DLD1 (cell line): ENCODE measurements around the gene CDK2AP2.
"Not testable (repeated sequence)": the region's sequence is repeated elsewhere in the genome, so short reads cannot be mapped to it uniquely, and the experiment has no call there.

Experiments used
- in situ Hi-C: cut with HindIII; loops from 2 replicates; pipeline ENCODE4 v1.10.0; 2017; ENCODE audit warnings: low sequenced_read_pairs

Gene CDK2AP2

DNA sequence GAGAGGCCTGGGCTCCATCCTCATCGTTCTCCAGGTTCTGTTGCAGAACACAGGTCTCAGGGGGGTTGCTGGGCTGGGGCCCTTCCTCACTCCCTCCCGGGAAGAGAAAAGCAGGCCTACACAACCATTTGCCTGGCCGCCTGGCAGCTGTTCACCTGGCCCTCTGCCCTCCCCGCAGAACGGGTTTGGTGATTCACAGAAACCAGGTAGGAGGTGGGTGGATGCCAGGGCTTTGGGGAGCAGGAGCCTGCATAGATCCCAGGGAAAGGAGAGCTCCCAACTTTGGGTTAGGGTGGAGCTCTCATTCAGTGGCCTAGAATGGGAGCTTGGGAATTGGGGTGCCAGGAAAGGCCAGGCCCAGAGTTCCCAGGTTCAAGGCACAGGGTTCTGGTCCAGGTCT, 39.9 kb downstream of the CDK2AP2 start:
- in situ Hi-C loops: no loop called here

DNA sequence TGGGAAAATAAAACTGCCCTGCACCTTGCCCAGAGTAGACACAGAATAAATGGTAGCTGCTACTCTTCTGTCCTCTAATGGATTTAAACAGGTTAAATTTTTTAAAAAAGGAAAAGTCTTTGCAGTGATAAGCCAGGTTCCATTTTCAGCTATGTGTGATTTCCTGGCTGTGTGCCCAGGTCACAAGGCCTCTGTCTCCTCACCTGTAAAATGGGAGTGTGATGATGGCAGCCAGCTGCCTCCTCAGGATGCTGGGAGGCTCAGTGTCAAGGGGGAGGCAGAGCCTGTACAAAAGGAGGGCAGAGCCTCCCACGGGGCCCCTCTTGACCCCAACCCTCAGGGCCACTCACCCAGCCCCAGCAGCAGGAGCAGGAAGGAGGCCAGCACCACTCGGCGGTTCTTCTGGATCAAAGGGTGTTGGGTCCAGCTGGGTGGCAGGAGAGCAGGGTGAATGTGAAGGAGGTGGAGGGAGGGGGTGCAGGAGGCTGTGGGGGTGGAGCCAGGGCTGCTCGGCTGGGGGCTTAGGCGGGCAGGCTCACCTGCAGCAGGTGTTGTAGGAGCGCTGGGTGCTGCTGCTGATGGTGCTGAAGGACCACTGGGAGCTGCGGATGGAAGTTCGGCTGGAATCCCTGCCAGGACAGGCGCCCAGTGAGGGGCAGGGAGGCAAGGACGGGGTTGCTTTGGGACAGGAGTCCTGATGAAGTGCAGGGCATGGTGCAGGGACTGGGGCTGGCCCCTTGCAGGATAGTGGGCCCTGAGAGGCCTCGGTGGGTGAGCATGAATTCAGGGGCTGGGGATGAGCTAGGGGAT, 40.8 kb downstream of the CDK2AP2 start:
- in situ Hi-C loops: no loop called here

DNA sequence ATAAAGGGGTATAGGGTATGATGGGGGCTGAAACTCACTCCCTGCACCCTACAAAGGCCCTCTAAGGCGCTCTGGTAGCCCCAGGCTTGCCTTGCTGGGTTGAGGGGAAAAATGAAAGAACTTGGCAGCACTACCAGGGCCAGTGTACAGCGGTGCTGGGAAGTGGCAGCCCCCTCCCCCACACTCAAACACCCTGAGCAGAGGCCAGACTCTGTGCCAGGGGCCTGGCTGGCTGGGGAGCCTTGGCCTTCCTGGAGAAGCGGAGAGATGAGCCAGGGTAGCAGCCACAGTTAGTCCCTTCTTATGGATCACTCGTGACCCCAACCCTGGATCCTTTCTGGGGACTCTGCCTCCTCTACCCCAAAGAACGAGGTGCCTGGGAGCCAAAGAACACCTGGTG, 41.6 kb downstream of the CDK2AP2 start:
- in situ Hi-C loops: no loop called here

DNA sequence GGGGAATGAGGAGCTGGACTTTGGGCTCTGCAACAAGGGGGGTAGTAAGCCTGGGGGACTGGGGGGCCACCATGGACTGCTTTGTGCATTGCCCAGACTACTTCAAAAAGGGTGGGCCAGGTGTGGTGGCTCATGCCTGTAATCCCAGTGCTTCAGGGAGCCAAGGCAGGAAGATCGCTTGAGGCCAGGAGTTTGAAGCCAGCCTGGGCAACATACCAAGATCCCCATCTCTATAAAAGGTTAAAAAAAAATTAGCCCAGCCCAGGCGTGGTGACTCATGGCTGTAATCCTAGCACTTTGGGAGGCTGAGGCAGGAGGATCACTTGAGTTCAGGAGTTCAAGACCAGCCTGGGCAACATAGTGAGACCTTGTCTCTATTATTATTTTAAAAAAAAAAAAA, 42.4 kb downstream of the CDK2AP2 start:
- in situ Hi-C loops: not testable (repeated sequence)

DNA sequence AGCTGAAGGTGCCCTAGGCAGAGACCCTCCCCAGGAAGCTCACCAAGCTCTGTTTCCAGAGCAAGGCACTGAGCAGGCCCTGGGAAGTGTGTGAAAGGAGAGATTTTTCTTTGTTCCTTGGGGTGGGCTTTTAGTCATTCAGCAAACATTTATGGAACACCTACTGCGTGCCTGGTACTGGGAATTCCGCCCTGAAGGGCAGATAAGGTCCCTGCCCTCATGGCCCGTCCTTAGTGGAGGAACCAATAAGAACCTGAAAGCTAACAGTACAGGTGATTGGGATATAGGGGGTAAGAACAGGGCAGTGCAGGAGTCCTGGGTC, 42.8 kb downstream of the CDK2AP2 start:
- in situ Hi-C loops: no loop called here

DNA sequence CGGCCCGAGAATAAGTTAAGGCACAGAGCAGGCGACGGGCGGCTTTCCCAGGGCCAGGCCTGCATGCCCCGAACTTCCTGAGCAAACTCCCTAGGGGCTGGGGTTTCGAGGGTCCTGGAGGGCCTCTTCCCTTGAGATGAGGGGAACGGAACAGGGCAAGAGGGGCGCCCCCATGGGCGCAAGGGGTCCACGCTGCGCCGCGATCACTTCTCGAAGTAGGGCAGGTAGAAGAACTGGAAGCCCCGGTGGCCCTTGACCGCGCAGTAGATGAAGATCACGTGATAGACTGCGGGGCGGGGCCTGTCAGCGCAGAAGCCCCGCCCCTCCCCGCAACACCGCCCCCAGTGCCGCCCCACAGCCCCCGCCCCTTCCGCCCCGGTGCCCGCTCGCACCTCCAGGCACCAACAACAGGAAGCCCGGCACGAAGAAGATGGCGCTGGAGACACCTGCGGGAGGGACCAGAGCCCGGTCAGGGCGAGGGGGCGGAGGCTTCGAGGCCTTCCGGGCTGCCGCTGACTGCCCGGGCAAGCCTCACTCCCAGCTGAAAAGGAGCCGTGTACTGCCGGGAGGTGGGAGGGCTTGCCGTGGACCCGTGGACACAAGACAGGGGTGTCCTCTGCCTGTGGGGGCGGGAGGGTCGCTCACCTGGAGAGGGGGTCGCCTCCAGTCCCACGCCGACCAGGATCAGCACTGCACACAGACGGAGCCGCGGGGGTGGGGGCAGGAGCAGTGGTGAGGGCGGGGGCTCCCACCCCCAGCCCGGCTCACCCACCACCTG, 43.4 kb downstream of the CDK2AP2 start:
- in situ Hi-C loops: no loop called here

DNA sequence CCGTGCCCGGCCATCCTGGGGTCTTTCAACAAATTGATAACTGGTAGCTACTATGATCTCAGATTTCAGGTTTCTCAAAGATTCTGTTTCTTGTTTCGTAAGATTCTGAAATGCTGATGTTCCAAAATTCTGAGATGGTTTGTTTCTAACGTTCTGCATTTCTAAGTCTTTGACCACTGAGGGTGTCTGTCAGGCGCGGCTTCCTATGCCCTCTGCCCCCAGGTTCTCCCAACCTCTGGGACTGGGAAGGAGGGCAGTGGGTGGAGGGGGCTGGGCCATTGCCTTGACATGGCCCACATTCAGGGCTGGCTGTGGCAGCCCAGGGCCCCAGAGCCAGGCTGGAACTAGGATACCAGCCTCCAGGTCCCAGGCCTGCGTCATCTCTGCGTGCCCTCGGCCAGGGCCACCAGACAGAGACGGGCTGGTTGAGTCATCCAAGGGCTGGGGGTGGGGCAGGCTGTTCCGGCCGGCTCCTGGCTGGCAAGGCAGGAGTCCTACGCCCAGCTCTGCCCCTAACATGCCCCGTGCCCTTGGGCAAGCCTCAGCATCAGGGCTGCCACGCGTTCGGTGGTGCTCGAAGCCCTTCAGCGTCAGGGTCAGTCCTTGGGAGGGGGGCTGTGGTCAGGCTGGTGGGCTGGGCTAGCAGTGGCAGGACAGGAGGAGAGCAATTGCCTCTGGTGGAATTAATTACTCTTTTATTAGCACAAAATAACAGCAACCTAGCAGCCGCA, 44.1 kb downstream of the CDK2AP2 start:
- in situ Hi-C loops: no loop called here

DNA sequence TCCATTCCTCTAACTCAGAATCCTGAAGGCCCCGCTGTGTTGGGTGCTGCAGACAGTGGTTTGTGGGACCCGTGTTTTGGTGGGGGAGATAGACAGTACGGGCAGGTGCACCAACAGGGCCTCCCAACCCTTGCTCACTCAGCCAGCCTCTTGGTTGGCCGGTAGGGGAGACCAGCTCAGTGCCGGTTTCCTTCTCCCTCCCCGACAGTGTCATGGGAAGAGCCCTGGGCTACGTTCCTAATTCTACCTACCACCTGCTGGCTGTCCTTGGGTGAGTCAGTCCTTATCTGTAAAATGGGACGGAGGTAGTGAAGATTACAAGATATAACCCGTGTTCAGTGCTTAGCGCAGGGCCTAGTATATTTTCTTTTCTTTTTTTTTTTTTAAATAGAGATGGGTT, 44.8 kb downstream of the CDK2AP2 start:
- in situ Hi-C loops: no loop called here

DNA sequence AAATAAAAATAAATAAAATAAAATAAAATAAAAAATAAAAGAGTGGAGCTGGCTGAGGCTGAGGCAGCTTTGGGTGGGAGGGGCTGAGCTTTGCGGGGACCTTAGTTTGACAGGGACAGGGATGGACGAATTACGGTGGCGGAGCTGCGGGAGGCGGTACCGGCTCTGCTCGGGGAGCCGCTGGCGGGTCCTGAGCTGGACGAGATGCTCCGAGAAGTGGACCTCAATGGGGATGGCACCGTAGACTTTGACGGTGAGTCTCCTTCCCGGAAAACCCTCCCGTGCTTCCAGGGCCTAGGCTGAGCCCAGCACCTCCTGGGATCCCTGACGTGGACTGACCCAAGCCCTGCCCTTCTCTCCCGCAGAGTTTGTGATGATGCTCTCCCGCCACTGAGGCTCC, 49.7 kb downstream of the CDK2AP2 start:
- in situ Hi-C loops: no loop called here

DNA sequence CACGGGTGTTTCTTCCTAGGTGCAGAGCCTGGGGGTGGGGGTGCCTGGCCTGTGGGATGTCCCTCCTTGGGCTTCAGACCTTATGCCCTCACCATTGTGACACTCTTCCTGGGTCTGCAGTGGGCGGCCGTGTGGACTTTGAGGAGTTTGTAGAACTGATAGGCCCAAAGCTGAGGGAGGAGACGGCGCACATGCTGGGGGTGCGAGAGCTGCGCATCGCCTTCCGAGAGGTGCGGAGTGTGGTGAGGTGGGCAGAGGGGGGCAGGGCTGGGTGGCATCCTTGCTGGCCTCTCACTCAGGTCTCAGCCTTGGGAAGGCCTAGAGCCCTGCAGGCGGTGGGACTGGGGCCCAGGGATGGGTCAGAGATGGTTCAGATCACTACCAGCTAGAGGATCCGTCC, 50.5 kb downstream of the CDK2AP2 start:
- in situ Hi-C loops: no loop called here
